Mucosa of descending colon (tissue), 3 donors: ENCODE results near the gene SELENOP. TPM values are rescaled to one million over a fixed set of nuclear protein-coding genes. Genes with fewer than 3 reads are reported as not detected.

Experiments
- ATAC-seq: fragments of 200-7000 bp; cut with Tn5 transposase; one replicate; pipeline ENCODE4 v1.9.1; 2020; ENCODE audit warnings: mild to moderate bottlenecking, moderate library complexity
- DNase-seq, 3 donors: peaks; one replicate each; pipeline ENCODE4 v3.0.0-alpha.2; 2020
- H3K36me3 ChIP-seq: fragments of 200-600 bp; one replicate; pipeline ENCODE4 v1.8.0; 2021; ENCODE audit warnings: low read depth, mild to moderate bottlenecking
- H3K4me1 ChIP-seq: fragments of 200-600 bp; one replicate; pipeline ENCODE4 v1.8.0; 2021; ENCODE audit warnings: low read depth, mild to moderate bottlenecking
- H3K4me3 ChIP-seq: fragments of 200-600 bp; one replicate; pipeline ENCODE4 v1.8.0; 2021; ENCODE audit warnings: mild to moderate bottlenecking
- H3K9me3 ChIP-seq: fragments of 200-600 bp; one replicate; pipeline ENCODE4 v1.8.0; 2021; ENCODE audit warnings: mild to moderate bottlenecking
- CTCF ChIP-seq: fragments of 200-600 bp; IDR thresholded peaks from one replicate; pipeline ENCODE4 v1.8.0; 2022; ENCODE audit warnings: antibody characterized with exemption, mild to moderate bottlenecking
- intact Hi-C, 2 donors: fragments of 100-400 bp; cut with DNase I in 1 of 2; cut with micrococcal nuclease in 1 of 2; formaldehyde crosslinking; loops; one replicate each; pipeline versions ENCODE4 v1.11.0 to v1.11.1; 2022; cut with DNase I, micrococcal nuclease
- total RNA-seq, 3 donors: library from RNA; stranded (reverse); fragmentation: NEBNext Ultra II Directional in 2 of 3; extraction: Animal tissue kit (Norgen Biotek cat#: 25700) in 2 of 3; gene quantifications; one replicate each; pipeline versions ENCODE4 v1.2.1 to v1.2.4, GENCODE V29; 2021 to 2023
- donor health status: DM: no; HTN: no; CAD: no; lungs with moderate emphysema.
- donor health status: DM: no; HTN: no; CAD: no.
- donor health status: DM: no; HTN: yes; CAD: no.

Gene SELENOP
- total RNA-seq, 3 donors from 2014 or later = 1,113 to 2,199 (median 1,750) TPM

GRCh38 chr5:42836070-42836769 lies 24.5 kb upstream of the SELENOP start:
- no peaks in the 10 kb centered on the region for H3K36me3 ChIP-seq
- H3K4me1 ChIP-seq = no peaks in the 10 kb centered on the region
- no peak overlapping the region for H3K4me3 ChIP-seq
- no peak for ATAC-seq
- TF ChIP-seq CTCF = no peak
- intact Hi-C loops = no loop called here
- no peak for DNase-seq
- H3K9me3 ChIP-seq = no peaks in the 10 kb centered on the region

GRCh38 chr5:42832060-42832459 lies 20.4 kb upstream of the SELENOP start:
- Histone ChIP-seq H3K36me3 (no peaks in the 10 kb centered on the region), H3K4me1 (no peaks in the 10 kb centered on the region), H3K9me3 (no peaks in the 10 kb centered on the region), H3K4me3 (no peak overlapping the region)
- intact Hi-C loops = no loop called here
- no peak for TF ChIP-seq CTCF
- ATAC-seq (no peak), DNase-seq (no peak)

- ATAC-seq = no peak
- no peaks in the 10 kb centered on the region for H3K4me1 ChIP-seq
- DNase-seq = no peak
- H3K9me3 ChIP-seq = no peaks in the 10 kb centered on the region
- intact Hi-C loops = no loop called here
- H3K36me3 ChIP-seq = no peaks in the 10 kb centered on the region
- no peak overlapping the region for H3K4me3 ChIP-seq
- no peak for TF ChIP-seq CTCF
Measured at GRCh38 chr5:42830924-42831323, 19.2 kb upstream of the SELENOP start.

GRCh38 chr5:42828671-42829070 lies 17.0 kb upstream of the SELENOP start:
- Histone ChIP-seq H3K9me3 (no peaks in the 10 kb centered on the region), H3K36me3 (no peaks in the 10 kb centered on the region), H3K4me1 (no peaks in the 10 kb centered on the region), H3K4me3 (no peak overlapping the region)
- DNase-seq (no peak), ATAC-seq (no peak)
- TF ChIP-seq CTCF = no peak
- intact Hi-C loops = no loop called here

GRCh38 chr5:42826757-42827515 lies 15.2 kb upstream of the SELENOP start:
- Histone ChIP-seq H3K9me3 (no peaks in the 10 kb centered on the region), H3K4me3 (no peak overlapping the region), H3K36me3 (no peaks in the 10 kb centered on the region), H3K4me1 (no peaks in the 10 kb centered on the region)
- no peak for ATAC-seq
- TF ChIP-seq CTCF = no peak
- no peak for DNase-seq
- intact Hi-C loops = no loop called here
